Measurements from ENCODE around the gene KLHDC8A. TPM values are rescaled to one million over a fixed set of nuclear protein-coding genes. Genes with fewer than 3 reads are reported as not detected.
A peak's percentile ranks its signal among the peaks of the same experiment; 100 is the strongest.

KLHDC8A gene
- total RNA-seq, 1 experiment from 2014 or later: not detected

GRCh38 chr1:205335692-205336091 is 21.0 kb downstream of the KLHDC8A start:
- TF ChIP-seq EZH2 (IDR thresholded peaks at IDR 0.05; ENCODE audit: borderline replicate concordance, low read depth, low read length, poor library complexity, severe bottlenecking): no peak
- TF ChIP-seq, protein P1, sequence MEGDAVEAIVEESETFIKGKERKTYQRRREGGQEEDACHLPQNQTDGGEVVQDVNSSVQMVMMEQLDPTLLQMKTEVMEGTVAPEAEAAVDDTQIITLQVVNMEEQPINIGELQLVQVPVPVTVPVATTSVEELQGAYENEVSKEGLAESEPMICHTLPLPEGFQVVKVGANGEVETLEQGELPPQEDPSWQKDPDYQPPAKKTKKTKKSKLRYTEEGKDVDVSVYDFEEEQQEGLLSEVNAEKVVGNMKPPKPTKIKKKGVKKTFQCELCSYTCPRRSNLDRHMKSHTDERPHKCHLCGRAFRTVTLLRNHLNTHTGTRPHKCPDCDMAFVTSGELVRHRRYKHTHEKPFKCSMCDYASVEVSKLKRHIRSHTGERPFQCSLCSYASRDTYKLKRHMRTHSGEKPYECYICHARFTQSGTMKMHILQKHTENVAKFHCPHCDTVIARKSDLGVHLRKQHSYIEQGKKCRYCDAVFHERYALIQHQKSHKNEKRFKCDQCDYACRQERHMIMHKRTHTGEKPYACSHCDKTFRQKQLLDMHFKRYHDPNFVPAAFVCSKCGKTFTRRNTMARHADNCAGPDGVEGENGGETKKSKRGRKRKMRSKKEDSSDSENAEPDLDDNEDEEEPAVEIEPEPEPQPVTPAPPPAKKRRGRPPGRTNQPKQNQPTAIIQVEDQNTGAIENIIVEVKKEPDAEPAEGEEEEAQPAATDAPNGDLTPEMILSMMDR (conservative IDR thresholded peaks at IDR 0.05; ENCODE audit: low read depth, low read length): peak; percentile 99
- Histone ChIP-seq H3K4me3 (ENCODE audit: low read depth, low read length, poor library complexity, severe bottlenecking) (no peak overlapping the region), H3K27ac (ENCODE audit: low read depth, low read length, poor library complexity, severe bottlenecking) (no peak overlapping the region), H3K4me1 (ENCODE audit: insufficient read depth, low read length, poor library complexity, severe bottlenecking) (no peaks in the 10 kb centered on the region), H3K36me3 (ENCODE audit: insufficient read depth, low read length, poor library complexity, severe bottlenecking) (no peaks in the 10 kb centered on the region), H3K9me3 (ENCODE audit: low read depth, low read length, poor library complexity, severe bottlenecking) (no peaks in the 10 kb centered on the region), H3K27me3 (replicated peaks; ENCODE audit: insufficient read depth, low read depth, low read length, poor library complexity) (no peaks in the 10 kb centered on the region)
- intact Hi-C loops (cut with micrococcal nuclease; ENCODE audit: unreplicated experiment): loop anchor here (1.0 kb wide), 2 partner anchors 150 to 189 kb away; no protein-coding TSS in a partner anchor
- ChIA-PET CTCF (interaction anchor here (0.5 to 2.1 kb wide), 9 partner anchors 10 to 513 kb away, joined by 3 to 13 read pairs (median 5); no protein-coding TSS in a partner anchor), POLR2A (ENCODE audit: low non-redundant PET) (no interaction called here)
- DNase-seq (ENCODE audit: low spot score): peak; percentile 84
- no TSS peak for BruUV-seq (replicated peaks)

GRCh38 chr1:205332015-205332791 is 24.5 kb downstream of the KLHDC8A start:
- TF ChIP-seq EZH2 (IDR thresholded peaks at IDR 0.05; ENCODE audit: borderline replicate concordance, low read depth, low read length, poor library complexity, severe bottlenecking): no peak
- TF ChIP-seq, protein P1 (conservative IDR thresholded peaks at IDR 0.05; ENCODE audit: low read depth, low read length): no peak
- DNase-seq (ENCODE audit: low spot score): no peak
- intact Hi-C loops (cut with micrococcal nuclease; ENCODE audit: unreplicated experiment): no loop called here
- BruUV-seq (replicated peaks): no TSS peak
- Histone ChIP-seq H3K4me3 (ENCODE audit: low read depth, low read length, poor library complexity, severe bottlenecking) (no peak overlapping the region), H3K9me3 (ENCODE audit: low read depth, low read length, poor library complexity, severe bottlenecking) (no peaks in the 10 kb centered on the region), H3K4me1 (ENCODE audit: insufficient read depth, low read length, poor library complexity, severe bottlenecking) (no peaks in the 10 kb centered on the region), H3K27me3 (replicated peaks; ENCODE audit: insufficient read depth, low read depth, low read length, poor library complexity) (peaks cover under 1% of the 10 kb centered on the region), H3K36me3 (ENCODE audit: insufficient read depth, low read length, poor library complexity, severe bottlenecking) (no peaks in the 10 kb centered on the region), H3K27ac (ENCODE audit: low read depth, low read length, poor library complexity, severe bottlenecking) (no peak overlapping the region)
- POLR2A ChIA-PET (ENCODE audit: low non-redundant PET): no interaction called here
- CTCF ChIA-PET: no interaction called here

- TF ChIP-seq EZH2 (IDR thresholded peaks at IDR 0.05; ENCODE audit: borderline replicate concordance, low read depth, low read length, poor library complexity, severe bottlenecking): no peak
- TF ChIP-seq, protein P1 (conservative IDR thresholded peaks at IDR 0.05; ENCODE audit: low read depth, low read length): no peak
- ChIA-PET CTCF (interaction anchor here (0.6 to 1.1 kb wide), 2 partner anchors 24 to 155 kb away, joined by 3 read pairs; no protein-coding TSS in a partner anchor), POLR2A (ENCODE audit: low non-redundant PET) (no interaction called here)
These were observed 26.6 kb downstream of the KLHDC8A start for GRCh38 chr1:205330150-205330549.

More at GRCh38 chr1:205330150-205330549, 26.6 kb downstream of the KLHDC8A start:
- intact Hi-C loops (cut with micrococcal nuclease; ENCODE audit: unreplicated experiment): no loop called here
- no peak overlapping the region for H3K27ac ChIP-seq (ENCODE audit: low read depth, low read length, poor library complexity, severe bottlenecking)
- no peak for DNase-seq (ENCODE audit: low spot score)
- no TSS peak for BruUV-seq (replicated peaks)
- H3K4me3 ChIP-seq (ENCODE audit: low read depth, low read length, poor library complexity, severe bottlenecking): no peak overlapping the region
- no peaks in the 10 kb centered on the region for H3K4me1 ChIP-seq (ENCODE audit: insufficient read depth, low read length, poor library complexity, severe bottlenecking)
- H3K27me3 ChIP-seq (replicated peaks; ENCODE audit: insufficient read depth, low read depth, low read length, poor library complexity): peaks cover 9% of the 10 kb centered on the region
- H3K9me3 ChIP-seq (ENCODE audit: low read depth, low read length, poor library complexity, severe bottlenecking): no peaks in the 10 kb centered on the region
- no peaks in the 10 kb centered on the region for H3K36me3 ChIP-seq (ENCODE audit: insufficient read depth, low read length, poor library complexity, severe bottlenecking)
